Measurements from ENCODE around the gene MACROH2A2. TPM values are rescaled to one million over a fixed set of nuclear protein-coding genes. Genes with fewer than 3 reads are reported as not detected.
A peak's percentile ranks its signal among the peaks of the same experiment; 100 is the strongest.

Gene MACROH2A2
- total and polyA plus RNA-seq, 2 of the 13 experiments (the other 11 are each of a cell fraction or from before 2014, with no cell fraction given) = 9.8 to 43.1 TPM

- TF ChIP-seq MLXIP (CRISPR knock-in tag; IDR thresholded peaks at IDR 0.05; ENCODE audit: borderline replicate concordance) (no peak), PLSCR1 (CRISPR knock-in tag; IDR thresholded peaks at IDR 0.05; ENCODE audit: borderline replicate concordance) (no peak), ZNF329 (CRISPR knock-in tag; IDR thresholded peaks at IDR 0.05; ENCODE audit: low read depth) (no peak), ZNF446 (CRISPR knock-in tag; IDR thresholded peaks at IDR 0.05) (no peak), ZBED4 (CRISPR knock-in tag; IDR thresholded peaks at IDR 0.05; ENCODE audit: borderline replicate concordance) (0 out of 2 replicates have a peak, but pooled peaks have one; percentile 44), ZBTB20 (CRISPR knock-in tag; IDR thresholded peaks at IDR 0.05; ENCODE audit: borderline replicate concordance, low read depth) (no peak), ZNF747 (CRISPR knock-in tag; IDR thresholded peaks at IDR 0.05; ENCODE audit: borderline replicate concordance) (0 out of 2 replicates have a peak, but pooled peaks have one; percentile 39), RFX5 (IDR thresholded peaks at IDR 0.05; ENCODE audit: low read depth, low read length) (no peak), ZNF777 (CRISPR knock-in tag; IDR thresholded peaks at IDR 0.05) (peak; percentile 53), ZNF589 (CRISPR knock-in tag; conservative IDR thresholded peaks at IDR 0.05) (no peak), ZNF768 (CRISPR knock-in tag; IDR thresholded peaks at IDR 0.05) (peak; percentile 51; the same call in 1 of the 2 replicates), SAFB2 (CRISPR knock-in tag; IDR thresholded peaks at IDR 0.05; ENCODE audit: borderline replicate concordance, low read depth) (no peak; the same call in 1 of the 2 replicates), ZFX (CRISPR knock-in tag; IDR thresholded peaks at IDR 0.05; ENCODE audit: low read depth) (peak; percentile 64), MEIS1 (CRISPR knock-in tag; IDR thresholded peaks at IDR 0.05; ENCODE audit: borderline replicate concordance) (no peak), SKIL (CRISPR knock-in tag; IDR thresholded peaks at IDR 0.05; ENCODE audit: borderline replicate concordance) (no peak)
These were observed at the start of gene MACROH2A2 (continued) for GRCh38 chr10:70052462-70053217.
